CD4-positive, alpha-beta memory T cell (primary cell): Measurements from ENCODE around the gene TNFAIP2. TPM values are rescaled to one million over a fixed set of nuclear protein-coding genes. Genes with fewer than 3 reads are reported as not detected.

Experiments used
- CTCF ChIA-PET: fragments of 350-600 bp; sonication (Branson Sonifier 250); formaldehyde crosslinking; loops from one replicate; lab custom pipeline; 2021; ENCODE audit warnings: inconsistent platforms; ENCODE audit not compliant: partially characterized antibody; lab: Charles Lee
- POLR2A ChIA-PET: fragments of 350-600 bp; sonication (Branson Sonifier 250); formaldehyde crosslinking; loops from one replicate; lab custom pipeline; 2021; ENCODE audit not compliant: partially characterized antibody; lab: Charles Lee
- DNase-seq, 5 donors: peaks; one replicate each; pipeline versions ENCODE4 v3.0.0 to v3.0.0-alpha.2; 2020 to 2022; ENCODE audit warnings: mixed read lengths in 1 of 5
- H3K27ac ChIP-seq: one replicate; pipeline ENCODE4 v1.7.0; 2013; ENCODE audit warnings: low read depth, low read length
- H3K27me3 ChIP-seq: 2 replicates; pipeline ENCODE4 v1.7.0; 2013; ENCODE audit warnings: mild to moderate bottlenecking, low read length, moderate library complexity; ENCODE audit not compliant: insufficient read depth
- H3K36me3 ChIP-seq: 2 replicates; pipeline ENCODE4 v1.7.0; 2013; ENCODE audit warnings: mild to moderate bottlenecking, low read length, moderate library complexity; ENCODE audit not compliant: insufficient read depth
- H3K4me1 ChIP-seq: 2 replicates; pipeline ENCODE4 v1.7.0; 2013; ENCODE audit warnings: mild to moderate bottlenecking, low read length, moderate library complexity; ENCODE audit not compliant: insufficient read depth
- H3K4me3 ChIP-seq, 2 donors: one replicate each; pipeline ENCODE4 v1.7.0; 2013; ENCODE audit warnings: low read length in 2 of 2, mild to moderate bottlenecking in 1 of 2
- H3K9me3 ChIP-seq, 2 donors: one replicate each; pipeline ENCODE4 v1.7.0; 2013; ENCODE audit warnings: low read length in 2 of 2, control low read depth in 1 of 2; ENCODE audit not compliant: control insufficient read depth in 1 of 2
- H3K27ac Mint-ChIP-seq, 7 donors: one replicate each; pipeline ENCODE4 v1.8.0; 2020 to 2021; ENCODE audit warnings: mixed read lengths in 7 of 7, mild to moderate bottlenecking in 6 of 7, inconsistent platforms in 3 of 7, moderate library complexity in 3 of 7
- H3K27me3 Mint-ChIP-seq, 2 donors: one replicate each; pipeline ENCODE4 v1.8.0; 2020 to 2021; ENCODE audit warnings: mixed read lengths in 2 of 2
- H3K36me3 Mint-ChIP-seq, 2 donors: one replicate each; pipeline ENCODE4 v1.8.0; 2020 to 2021; ENCODE audit warnings: mixed read lengths in 2 of 2, inconsistent platforms in 1 of 2, mild to moderate bottlenecking in 1 of 2
- H3K4me1 Mint-ChIP-seq, 4 donors: one replicate each; pipeline ENCODE4 v1.8.0; 2020 to 2021; ENCODE audit warnings: mixed read lengths in 4 of 4, mild to moderate bottlenecking in 1 of 4
- H3K4me3 Mint-ChIP-seq, 8 donors: one replicate each; pipeline ENCODE4 v1.8.0; 2020 to 2021; ENCODE audit warnings: mixed read lengths in 8 of 8, mild to moderate bottlenecking in 7 of 8, moderate library complexity in 6 of 8, inconsistent platforms in 3 of 8
- H3K9me3 Mint-ChIP-seq, 8 donors: one replicate each; pipeline ENCODE4 v1.8.0; 2020 to 2021; ENCODE audit warnings: mixed read lengths in 8 of 8, mild to moderate bottlenecking in 5 of 8, inconsistent platforms in 3 of 8, moderate library complexity in 1 of 8
- intact Hi-C: fragments of 100-400 bp; cut with micrococcal nuclease; formaldehyde crosslinking; loops from one replicate; pipeline ENCODE4 v1.15.1; 2023
- polyA plus RNA-seq, 2 donors: library from polyadenylated mRNA; unstranded; fragments of 300-500 nt; fragmentation: Illumina TruSeq; gene quantifications; one replicate each; pipeline ENCODE4 v1.2.3, GENCODE V29; 2021
- total RNA-seq, 2 experiments: library from RNA; stranded (reverse); gene quantifications; one replicate each; pipeline ENCODE4 v1.2.3, GENCODE V29; 2021

The TNFAIP2 gene
- total and polyA plus RNA-seq, 4 experiments from 2014 or later = 5.1 to 5.8 TPM; not detected in 2

GRCh38 chr14:103100281-103101121 lies 22.8 kb upstream of the TNFAIP2 start:
- no peak overlapping the region for H3K27ac ChIP-seq
- peaks cover 4 to 18% (median 10%) of the 10 kb centered on the region in 4 donors for H3K4me1 Mint-ChIP-seq
- intact Hi-C loops = no loop called here
- CTCF ChIA-PET = interaction anchor here (0.9 to 1.2 kb wide), 3 partner anchors 8 to 14 kb away, joined by 3 read pairs; no protein-coding TSS in a partner anchor
- DNase-seq = no peak
- H3K9me3 ChIP-seq = no peaks in the 10 kb centered on the region
- POLR2A ChIA-PET = no interaction called here
- peaks cover 12% of the 10 kb centered on the region for H3K4me1 ChIP-seq
- peaks cover 8% of the 10 kb centered on the region for H3K27me3 ChIP-seq
- no peak overlapping the region for H3K4me3 ChIP-seq
- peaks cover 0 to 1% (median 0%) of the 10 kb centered on the region in 8 donors for H3K9me3 Mint-ChIP-seq
- peaks cover 20 to 22% of the 10 kb centered on the region in 2 donors for H3K27me3 Mint-ChIP-seq
- peak overlapping the region in 1 of 7 donors; percentile 19 for H3K27ac Mint-ChIP-seq
- no peaks in the 10 kb centered on the region for H3K36me3 Mint-ChIP-seq
- no peak overlapping the region for H3K4me3 Mint-ChIP-seq
- no peaks in the 10 kb centered on the region for H3K36me3 ChIP-seq

- no peak for DNase-seq
- peaks cover 20 to 25% of the 10 kb centered on the region in 2 donors for H3K27me3 Mint-ChIP-seq
- H3K4me1 Mint-ChIP-seq = peaks cover 4 to 21% (median 11%) of the 10 kb centered on the region in 4 donors
- peaks cover 0 to 1% (median 0%) of the 10 kb centered on the region in 8 donors for H3K9me3 Mint-ChIP-seq
- H3K27ac Mint-ChIP-seq = no peak overlapping the region
- CTCF ChIA-PET = interaction anchor here (0.9 to 1.2 kb wide), 3 partner anchors 7 to 13 kb away, joined by 3 read pairs; no protein-coding TSS in a partner anchor
- H3K4me1 ChIP-seq = peaks cover 13% of the 10 kb centered on the region
- no peaks in the 10 kb centered on the region for H3K36me3 Mint-ChIP-seq
- H3K4me3 ChIP-seq = no peak overlapping the region
- intact Hi-C loops = no loop called here
- H3K9me3 ChIP-seq = no peaks in the 10 kb centered on the region
- peak overlapping the region in 1 of 8 donors; percentile 59 for H3K4me3 Mint-ChIP-seq
- H3K36me3 ChIP-seq = no peaks in the 10 kb centered on the region
- POLR2A ChIA-PET = no interaction called here
- no peak overlapping the region for H3K27ac ChIP-seq
- peaks cover 8% of the 10 kb centered on the region for H3K27me3 ChIP-seq
Observed at GRCh38 chr14:103101257-103101962, 21.9 kb upstream of the TNFAIP2 start.

- H3K4me1 ChIP-seq = peaks cover 13% of the 10 kb centered on the region
- H3K27me3 Mint-ChIP-seq = peaks cover 20% of the 10 kb centered on the region in 2 donors
- no peak for DNase-seq
- H3K4me3 Mint-ChIP-seq = no peak overlapping the region
- ChIA-PET POLR2A (no interaction called here), CTCF (interaction anchor here (1.2 kb wide), 1 partner anchor 10 kb away, joined by 3 read pairs; no protein-coding TSS in a partner anchor)
- peaks cover 4 to 21% (median 11%) of the 10 kb centered on the region in 4 donors for H3K4me1 Mint-ChIP-seq
- H3K27me3 ChIP-seq = peaks cover 8% of the 10 kb centered on the region
- H3K9me3 ChIP-seq = no peaks in the 10 kb centered on the region
- no peaks in the 10 kb centered on the region for H3K36me3 Mint-ChIP-seq
- H3K27ac ChIP-seq = no peak overlapping the region
- H3K27ac Mint-ChIP-seq = no peak overlapping the region
- intact Hi-C loops = no loop called here
- H3K36me3 ChIP-seq = no peaks in the 10 kb centered on the region
- peaks cover 0 to 1% (median 0%) of the 10 kb centered on the region in 8 donors for H3K9me3 Mint-ChIP-seq
- H3K4me3 ChIP-seq = no peak overlapping the region
Observed at GRCh38 chr14:103101963-103102688, 21.1 kb upstream of the TNFAIP2 start.

- no peak for DNase-seq
- POLR2A ChIA-PET = no interaction called here
- Histone ChIP-seq H3K4me1 (peaks cover 13% of the 10 kb centered on the region), H3K9me3 (no peaks in the 10 kb centered on the region), H3K4me3 (no peak overlapping the region), H3K36me3 (no peaks in the 10 kb centered on the region), H3K27me3 (peaks cover 8% of the 10 kb centered on the region), H3K27ac (no peak overlapping the region)
- intact Hi-C loops = no loop called here
- peaks cover 4 to 21% (median 11%) of the 10 kb centered on the region in 4 donors for H3K4me1 Mint-ChIP-seq
- peaks cover 0 to 1% (median 0%) of the 10 kb centered on the region in 8 donors for H3K9me3 Mint-ChIP-seq
- peaks cover 17 to 20% of the 10 kb centered on the region in 2 donors for H3K27me3 Mint-ChIP-seq
- CTCF ChIA-PET = interaction anchor here (1.0 to 4.3 kb wide), 2 partner anchors 37 to 189 kb away, joined by 3 to 54 read pairs; no protein-coding TSS in a partner anchor
- H3K36me3 Mint-ChIP-seq = no peaks in the 10 kb centered on the region
- H3K27ac Mint-ChIP-seq = no peak overlapping the region
- H3K4me3 Mint-ChIP-seq = no peak overlapping the region
Observed at GRCh38 chr14:103102689-103103260, 20.5 kb upstream of the TNFAIP2 start.

- no peak overlapping the region for H3K27ac ChIP-seq
- POLR2A ChIA-PET = no interaction called here
- Mint-ChIP-seq H3K4me1 (peaks cover 4 to 21% (median 11%) of the 10 kb centered on the region in 4 donors), H3K36me3 (no peaks in the 10 kb centered on the region), H3K27ac (no peak overlapping the region), H3K27me3 (peaks cover 17 to 20% of the 10 kb centered on the region in 2 donors), H3K4me3 (peak overlapping the region in 3 of 8 donors; percentile 17 to 40 (median 23)), H3K9me3 (peaks cover 0 to 1% (median 0%) of the 10 kb centered on the region in 8 donors)
- no peaks in the 10 kb centered on the region for H3K9me3 ChIP-seq
- no peak for DNase-seq
- H3K4me1 ChIP-seq = peaks cover 13% of the 10 kb centered on the region
- no peaks in the 10 kb centered on the region for H3K36me3 ChIP-seq
- H3K27me3 ChIP-seq = peaks cover 8% of the 10 kb centered on the region
- CTCF ChIA-PET = interaction anchor here (0.9 to 4.3 kb wide), 13 partner anchors 8 to 443 kb away, joined by 3 to 54 read pairs (median 5); partner anchors contain the start of gene EXOC3L4
- intact Hi-C loops = no loop called here
- no peak overlapping the region for H3K4me3 ChIP-seq
Observed at GRCh38 chr14:103103461-103104388, 19.5 kb upstream of the TNFAIP2 start.

- peaks cover 4 to 21% (median 11%) of the 10 kb centered on the region in 4 donors for H3K4me1 Mint-ChIP-seq
- Histone ChIP-seq H3K27ac (no peak overlapping the region), H3K36me3 (no peaks in the 10 kb centered on the region), H3K27me3 (peaks cover 8% of the 10 kb centered on the region), H3K9me3 (no peaks in the 10 kb centered on the region), H3K4me1 (peaks cover 13% of the 10 kb centered on the region), H3K4me3 (no peak overlapping the region)
- no peaks in the 10 kb centered on the region for H3K36me3 Mint-ChIP-seq
- no peak overlapping the region for H3K4me3 Mint-ChIP-seq
- H3K27me3 Mint-ChIP-seq = peaks cover 17 to 20% of the 10 kb centered on the region in 2 donors
- peaks cover 0 to 1% (median 0%) of the 10 kb centered on the region in 8 donors for H3K9me3 Mint-ChIP-seq
- POLR2A ChIA-PET = no interaction called here
- no peak for DNase-seq
- intact Hi-C loops = no loop called here
- CTCF ChIA-PET = interaction anchor here (0.6 to 4.3 kb wide), 41 partner anchors 9 to 510 kb away, joined by 3 to 54 read pairs (median 4); partner anchors contain the start of gene EXOC3L4
- H3K27ac Mint-ChIP-seq = peak overlapping the region in 1 of 7 donors; percentile 82
Observed at GRCh38 chr14:103104389-103104653, 18.9 kb upstream of the TNFAIP2 start.
